VCaP (cell line): ENCODE results near the gene SSBP3.

Experiments used
- H3K27ac ChIP-seq: fragments of 450-650 bp; 2 replicates; pipeline ENCODE4 v1.5.1; 2017
- CTCF ChIP-seq: fragments of 450-650 bp; conservative IDR thresholded peaks from 2 replicates; pipeline ENCODE4 v1.5.1; 2017; ENCODE audit warnings: mild to moderate bottlenecking, moderate library complexity

Gene SSBP3

GRCh38 chr1:54342742-54343687 is 63.2 kb downstream of the SSBP3 start:
- no peak for TF ChIP-seq CTCF
- peak overlapping the region; percentile 92 for H3K27ac ChIP-seq

- TF ChIP-seq CTCF: no peak
- peak overlapping the region; percentile 92; the same call in 1 of the 2 replicates for H3K27ac ChIP-seq
Measured at GRCh38 chr1:54342288-54342687, 63.9 kb downstream of the SSBP3 start.

GRCh38 chr1:54341763-54342162 is 64.4 kb downstream of the SSBP3 start:
- no peak for TF ChIP-seq CTCF
- H3K27ac ChIP-seq: peak overlapping the region; percentile 92; the same call in 1 of the 2 replicates

GRCh38 chr1:54340878-54341277 is 65.3 kb downstream of the SSBP3 start:
- peak overlapping the region; percentile 92 for H3K27ac ChIP-seq
- TF ChIP-seq CTCF: no peak

GRCh38 chr1:54340434-54340833 is 65.8 kb downstream of the SSBP3 start:
- no peak for TF ChIP-seq CTCF
- H3K27ac ChIP-seq: peak overlapping the region; percentile 92

GRCh38 chr1:54339126-54339525 is 67.1 kb downstream of the SSBP3 start:
- peak overlapping the region; percentile 92 for H3K27ac ChIP-seq
- no peak for TF ChIP-seq CTCF

- no peak for TF ChIP-seq CTCF
- H3K27ac ChIP-seq: peak overlapping the region; percentile 92
Measured at GRCh38 chr1:54338464-54338863, 67.7 kb downstream of the SSBP3 start.
